Smooth muscle cell of the brain vasculature (primary cell): ENCODE measurements around the gene SIRT2.
A peak's percentile ranks its signal among the peaks of the same experiment; 100 is the strongest.

Experiments
- DNase-seq: peaks from one replicate; pipeline ENCODE4 v3.0.0-alpha.2; 2012; ENCODE audit warnings: low read depth, low spot score

The SIRT2 gene

DNA sequence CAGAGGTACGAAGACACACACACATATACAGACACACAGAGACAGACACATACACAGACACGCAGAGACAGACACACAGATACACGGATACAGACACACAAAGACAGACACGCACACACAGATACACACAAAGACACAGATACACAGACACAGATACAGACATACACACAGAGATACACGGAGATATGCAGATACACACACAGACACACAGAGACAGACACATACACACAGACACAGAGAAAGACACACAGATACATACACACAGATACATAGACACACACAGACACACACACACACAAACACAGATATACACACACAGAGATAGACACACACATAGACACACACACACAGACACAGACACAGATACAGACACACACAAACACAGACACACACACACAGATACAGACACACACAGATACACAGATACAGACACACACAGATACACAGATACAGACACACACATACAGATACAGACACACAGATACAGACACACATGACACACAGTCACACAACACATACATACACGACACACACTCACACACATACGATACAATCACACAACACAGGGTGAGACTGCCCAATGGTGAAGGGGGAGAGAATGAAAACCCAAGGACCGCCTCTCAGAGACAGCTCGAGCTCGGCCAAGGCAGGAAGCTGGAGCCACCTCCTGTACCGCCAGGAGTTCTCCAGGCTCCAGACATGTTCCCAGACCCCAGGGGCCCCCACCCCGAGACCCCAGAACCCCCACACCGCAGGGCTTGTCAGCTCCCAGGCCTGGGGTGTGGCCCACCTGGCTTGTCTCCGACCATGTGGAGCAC is 21.4 kb upstream of the SIRT2 start:
- no peak for DNase-seq

DNA sequence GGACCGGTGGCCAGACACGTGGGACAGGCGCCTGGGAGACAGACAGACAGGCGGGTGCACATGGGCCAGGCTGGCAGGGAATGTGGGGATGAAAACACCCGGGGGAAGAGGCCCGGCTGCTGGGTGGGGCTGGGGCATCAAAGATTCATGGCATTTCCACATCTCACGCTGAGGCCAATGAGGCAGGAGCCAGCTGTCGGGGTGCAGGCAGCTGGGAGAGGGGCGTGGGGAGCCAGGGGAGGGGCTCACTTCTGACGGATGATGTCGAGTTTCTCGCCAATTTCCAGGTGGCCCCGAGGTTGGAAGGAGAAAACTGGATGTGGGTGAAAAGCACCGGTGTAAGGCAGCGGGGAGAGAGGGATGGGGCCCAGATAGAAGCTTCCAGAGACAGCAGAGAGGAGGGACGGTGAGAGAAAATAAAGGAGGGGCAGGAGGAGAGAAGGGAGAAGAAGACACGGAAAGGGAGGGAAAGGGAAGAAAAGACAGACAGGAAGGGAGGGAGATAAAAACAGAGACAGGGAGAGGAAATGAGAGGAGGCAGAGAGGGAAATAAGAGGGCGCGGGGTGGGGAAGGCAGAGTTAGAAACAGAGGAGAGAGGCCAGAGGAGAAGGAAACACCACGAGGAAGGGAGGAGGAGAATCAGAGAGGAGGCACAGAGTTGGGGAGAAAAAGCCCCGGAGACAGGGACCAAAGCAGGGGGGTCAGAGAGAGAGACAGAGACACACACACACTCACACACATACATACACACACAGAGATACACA is 20.6 kb upstream of the SIRT2 start:
- DNase-seq: no peak

DNA sequence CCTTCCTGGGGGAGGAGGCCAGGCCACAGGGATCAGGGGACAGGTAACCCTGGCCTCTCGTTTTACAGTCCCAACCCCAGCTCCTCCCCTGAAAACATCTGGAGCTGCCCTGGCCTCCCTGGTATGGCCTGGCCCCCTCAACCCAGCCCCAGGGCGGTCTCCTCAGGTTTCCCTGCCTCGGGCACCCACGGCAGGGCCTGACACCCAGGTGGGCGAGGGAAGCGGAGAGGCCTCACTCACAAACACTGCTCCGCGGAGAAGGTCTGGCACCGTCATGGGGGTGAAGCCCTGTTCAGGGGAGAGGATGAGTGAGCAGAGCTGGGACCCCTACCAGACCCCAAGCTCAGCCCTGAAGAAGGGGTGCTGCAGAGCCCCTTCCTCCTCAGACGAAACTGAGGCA is 19.1 kb upstream of the SIRT2 start:
- no peak for DNase-seq

DNA sequence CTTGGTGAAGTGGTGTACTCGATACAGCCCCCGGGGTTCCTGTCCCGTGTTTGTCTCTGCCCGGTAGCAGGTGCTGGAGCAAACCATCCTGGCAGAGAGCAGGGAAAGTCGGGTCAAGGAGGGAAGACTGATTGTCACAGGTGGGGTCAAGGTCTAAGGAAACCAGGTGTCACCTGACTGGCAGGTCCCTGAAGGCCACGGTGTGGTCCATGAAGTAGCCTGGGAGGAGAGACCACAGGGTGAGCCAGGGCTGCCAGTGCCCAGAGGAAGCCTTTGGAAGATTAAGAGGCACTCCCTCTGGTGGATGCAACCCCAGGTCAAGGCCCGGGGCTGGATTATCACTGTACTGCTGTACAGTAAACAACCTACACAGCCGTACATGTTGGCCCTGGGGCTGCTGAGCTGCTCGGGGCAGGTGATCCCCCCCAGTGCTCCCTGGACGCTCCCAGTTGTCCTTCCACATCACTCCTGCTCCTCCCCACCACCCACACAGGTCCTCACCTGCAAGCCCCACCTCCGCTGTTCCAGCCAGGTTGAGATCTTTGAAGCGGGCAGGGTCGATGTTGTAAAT is 18.6 kb upstream of the SIRT2 start:
- DNase-seq: no peak

DNA sequence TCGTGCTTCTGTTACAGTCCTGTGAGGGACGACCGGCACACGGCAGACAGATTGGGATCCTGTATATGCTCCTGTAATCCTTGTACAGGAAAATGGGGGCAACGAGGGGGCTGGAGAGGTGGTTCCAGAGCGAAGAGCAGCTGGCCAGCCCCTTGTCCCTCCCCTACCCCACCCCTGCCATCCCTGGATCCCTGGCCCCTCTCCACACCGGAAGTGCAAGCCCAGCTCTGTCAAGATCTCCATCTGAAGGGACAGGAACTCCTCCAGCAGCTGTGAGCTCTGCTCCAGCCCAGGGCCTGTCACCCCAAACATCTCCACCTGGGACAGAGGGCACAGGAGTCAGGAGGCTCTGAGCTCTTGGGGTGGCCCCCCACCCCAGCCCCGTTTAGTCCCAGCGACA is 18.1 kb upstream of the SIRT2 start:
- no peak for DNase-seq

DNA sequence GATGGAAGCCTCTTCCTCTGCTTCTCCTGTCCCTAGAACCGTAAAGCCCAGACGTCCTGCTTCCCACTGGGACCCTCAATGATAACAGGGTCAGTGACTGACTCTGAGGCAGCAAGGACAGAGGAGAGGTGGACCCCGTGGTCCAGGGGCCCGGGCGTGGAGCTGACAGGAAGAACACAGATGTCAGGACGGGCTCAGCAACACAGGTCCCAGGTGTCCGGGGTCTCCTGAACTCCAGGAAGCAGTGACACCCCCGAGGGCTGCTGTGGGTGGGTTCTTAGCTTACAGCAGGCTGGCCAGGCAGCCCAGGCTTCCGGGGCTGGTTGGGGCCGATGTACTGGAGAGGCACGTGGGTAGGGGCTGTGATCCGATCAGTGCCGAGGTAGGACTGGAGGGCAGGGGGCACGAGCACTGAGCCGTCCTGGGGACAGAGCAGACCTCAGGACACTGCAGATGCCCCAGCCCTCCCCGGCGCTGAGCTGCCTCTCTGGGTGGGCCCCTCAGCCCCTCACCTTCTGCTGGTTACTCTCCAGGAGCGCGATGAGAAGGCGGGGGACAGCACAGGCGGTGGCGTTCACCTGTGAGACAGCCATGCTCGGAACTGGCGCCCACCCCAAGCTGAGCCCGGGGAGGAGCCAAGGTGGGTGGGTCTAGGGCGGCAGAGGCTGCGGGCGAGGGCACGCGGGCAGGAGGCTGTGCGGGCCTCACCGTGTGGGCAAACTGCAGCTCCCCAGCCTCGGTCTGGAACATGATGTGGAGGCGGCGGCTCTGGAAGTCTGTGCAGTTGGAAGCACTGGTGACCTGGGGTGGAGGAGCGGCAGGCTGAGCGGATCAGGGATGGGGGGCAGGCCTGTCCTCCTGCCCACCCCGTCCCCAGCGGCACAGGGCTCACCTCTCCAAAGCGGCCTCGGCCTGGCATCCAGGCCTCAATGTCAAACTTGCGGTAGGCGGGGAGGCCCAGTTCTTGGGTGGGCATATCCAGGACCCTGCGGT is 16.2 kb upstream of the SIRT2 start:
- no peak for DNase-seq

DNA sequence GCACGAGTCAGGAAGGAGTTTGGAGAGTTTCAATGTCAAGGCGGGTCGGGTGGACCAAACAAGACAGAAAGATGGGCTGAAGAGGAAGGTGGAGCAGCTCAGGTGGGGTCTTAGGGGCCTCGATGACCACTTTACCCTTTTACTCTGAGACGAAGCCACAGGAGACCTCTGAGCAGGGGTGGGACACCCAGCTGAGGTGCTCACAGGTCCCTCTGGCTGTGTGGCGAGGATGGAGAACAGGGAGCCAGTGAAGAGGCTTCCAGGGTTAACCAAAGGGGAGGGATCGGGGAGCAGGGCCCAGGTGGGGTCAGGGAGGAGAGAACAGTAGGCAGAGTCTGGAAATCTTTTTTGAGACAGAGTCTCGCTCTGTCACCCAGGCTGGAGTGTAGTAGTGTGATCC is 14.5 kb upstream of the SIRT2 start:
- no peak for DNase-seq

DNA sequence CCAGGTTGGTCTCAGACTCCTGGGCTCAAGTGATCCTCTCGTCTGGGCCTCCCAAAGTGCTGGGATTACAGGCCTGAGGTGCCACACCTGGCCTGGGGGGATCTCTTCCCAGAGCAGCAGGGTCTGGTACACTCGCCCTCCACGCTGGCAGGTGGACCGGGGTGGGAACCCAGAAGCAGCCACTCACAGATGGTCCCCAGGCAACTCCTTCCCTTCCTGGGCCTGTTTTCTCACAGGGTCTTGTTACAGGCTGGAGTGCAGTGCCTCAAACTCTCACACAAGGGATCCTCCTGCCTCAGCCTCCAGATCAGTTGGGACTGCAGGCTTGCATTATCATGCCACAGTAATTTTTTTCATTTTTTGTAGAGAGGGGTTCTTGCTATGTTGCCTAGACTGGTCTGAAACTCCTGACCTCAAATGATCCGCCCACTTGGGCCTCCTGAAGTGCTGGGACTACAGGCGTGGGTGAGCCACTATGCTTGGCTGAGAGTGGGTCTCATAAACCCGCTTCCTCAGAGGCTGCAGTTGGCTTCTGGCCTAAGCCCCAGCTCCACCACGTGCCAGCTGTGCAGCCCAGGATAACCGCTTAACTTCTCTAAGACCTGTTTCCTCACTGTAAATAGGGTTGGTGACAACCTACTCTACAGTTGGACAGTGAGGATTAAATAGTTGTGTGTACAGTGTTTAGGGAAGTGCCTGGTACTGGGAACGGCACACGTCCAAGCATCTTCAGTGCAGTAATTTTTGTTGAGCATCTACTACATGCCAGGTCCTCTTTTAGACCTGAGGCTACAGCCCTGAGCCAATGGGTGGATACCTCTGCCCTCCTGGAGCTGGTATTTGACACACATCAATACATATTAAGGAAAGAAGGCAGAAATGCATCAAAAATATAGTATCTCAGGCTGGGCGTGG is 13.4 kb upstream of the SIRT2 start:
- DNase-seq: no peak

DNA sequence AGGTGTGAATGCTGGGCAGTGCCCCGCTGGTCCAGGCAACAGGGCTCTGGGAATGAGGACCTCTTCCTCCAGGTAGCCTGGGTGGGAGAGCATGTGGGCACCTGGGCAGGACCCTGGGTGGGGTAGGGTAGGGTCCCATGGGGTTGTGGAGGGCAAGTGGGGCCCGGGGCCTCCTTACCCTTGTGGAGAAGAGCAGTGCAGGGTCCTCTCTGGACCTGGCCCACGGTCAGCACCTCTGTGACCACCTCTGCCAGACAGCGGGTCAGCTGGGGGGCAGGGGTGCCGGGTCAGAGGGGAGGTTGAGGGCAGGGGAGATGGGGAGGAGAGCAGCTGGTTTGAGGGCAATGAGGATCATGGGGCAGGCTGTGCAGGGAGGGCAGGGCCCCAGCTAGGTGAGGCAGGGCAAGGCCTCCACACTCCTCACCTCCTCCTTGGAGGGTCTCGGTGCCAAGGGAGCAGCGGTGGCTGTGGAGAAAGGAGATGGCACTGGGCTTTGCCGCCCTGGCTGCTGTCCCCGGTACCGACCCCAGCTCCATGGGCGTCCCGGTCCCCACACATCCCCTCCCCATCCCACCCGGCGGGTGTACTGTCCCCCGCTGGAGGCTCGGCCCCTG is 12.1 kb upstream of the SIRT2 start:
- DNase-seq: no peak

DNA sequence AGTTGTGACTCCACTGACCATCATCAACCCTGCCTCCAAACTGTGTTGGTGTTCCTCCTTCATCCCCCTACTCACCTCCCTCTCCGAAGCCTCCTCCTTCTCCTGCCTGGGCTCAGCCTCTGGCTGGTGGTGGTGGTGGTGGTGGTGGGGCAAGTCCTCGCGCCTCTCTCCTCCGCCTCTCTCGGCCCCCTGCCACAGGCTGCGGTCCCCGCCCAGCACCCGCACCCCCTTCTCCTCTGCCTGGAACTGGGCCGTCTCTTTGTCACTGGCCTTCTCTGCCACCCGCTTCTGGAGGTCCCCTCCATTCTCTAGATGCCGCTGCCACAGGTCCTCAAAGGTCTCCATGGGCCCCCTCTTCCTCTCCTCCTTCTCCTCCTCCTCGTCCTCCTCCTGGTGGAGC is 11.1 kb upstream of the SIRT2 start:
- DNase-seq: no peak

DNA sequence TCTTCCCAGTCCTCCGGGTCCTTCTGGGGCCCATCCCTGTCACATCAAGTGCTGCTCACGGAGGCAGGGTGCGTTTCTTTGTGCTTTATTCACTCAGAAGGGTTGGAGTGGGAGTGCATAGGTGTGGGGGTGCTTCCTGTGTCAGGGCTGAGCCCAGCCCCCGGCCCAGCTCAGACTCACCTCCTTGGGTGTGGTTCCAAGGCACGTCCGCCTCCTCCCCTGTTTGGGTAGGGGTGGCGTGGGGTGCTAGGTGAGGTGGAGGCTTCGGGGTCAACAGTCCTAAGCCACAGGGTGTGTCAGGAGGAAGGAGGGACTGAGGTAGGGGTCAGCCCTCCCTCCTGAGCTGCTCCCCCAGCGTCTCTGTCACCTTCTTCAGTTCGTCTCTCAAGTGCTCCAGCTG is 9.5 kb upstream of the SIRT2 start:
- no peak for DNase-seq

DNA sequence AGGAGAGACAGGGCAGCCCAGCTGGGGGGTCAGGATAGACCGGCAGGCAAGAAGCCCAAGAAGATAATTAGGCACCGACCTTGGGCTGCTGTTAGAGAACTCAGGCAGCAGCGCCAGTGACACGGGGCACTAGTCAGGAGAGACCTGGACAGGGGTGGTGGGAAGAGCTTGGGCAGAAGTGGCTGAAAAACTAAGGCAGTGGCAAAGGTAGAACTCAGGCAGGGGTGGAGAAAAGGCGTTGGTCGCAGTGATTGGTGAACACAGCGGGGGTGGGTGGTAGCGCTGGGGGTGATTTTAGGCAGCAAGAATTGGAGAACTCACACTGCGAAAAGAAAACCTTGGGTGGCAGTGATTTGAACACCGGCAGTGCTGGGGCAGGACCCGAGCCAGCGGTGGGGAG is 8.3 kb upstream of the SIRT2 start:
- no peak for DNase-seq

DNA sequence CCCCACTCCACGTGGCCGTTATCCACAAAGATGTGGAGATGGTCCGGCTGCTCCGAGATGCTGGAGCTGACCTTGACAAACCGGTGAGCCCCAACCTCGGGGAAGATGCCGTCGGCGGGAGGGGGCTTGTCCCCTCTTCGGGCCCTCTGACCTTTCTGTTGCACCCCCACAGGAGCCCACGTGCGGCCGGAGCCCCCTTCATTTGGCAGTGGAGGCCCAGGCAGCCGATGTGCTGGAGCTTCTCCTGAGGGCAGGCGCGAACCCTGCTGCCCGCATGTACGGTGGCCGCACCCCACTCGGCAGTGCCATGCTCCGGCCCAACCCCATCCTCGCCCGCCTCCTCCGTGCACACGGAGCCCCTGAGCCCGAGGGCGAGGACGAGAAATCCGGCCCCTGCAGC is 7.8 kb upstream of the SIRT2 start:
- DNase-seq: no peak

DNA sequence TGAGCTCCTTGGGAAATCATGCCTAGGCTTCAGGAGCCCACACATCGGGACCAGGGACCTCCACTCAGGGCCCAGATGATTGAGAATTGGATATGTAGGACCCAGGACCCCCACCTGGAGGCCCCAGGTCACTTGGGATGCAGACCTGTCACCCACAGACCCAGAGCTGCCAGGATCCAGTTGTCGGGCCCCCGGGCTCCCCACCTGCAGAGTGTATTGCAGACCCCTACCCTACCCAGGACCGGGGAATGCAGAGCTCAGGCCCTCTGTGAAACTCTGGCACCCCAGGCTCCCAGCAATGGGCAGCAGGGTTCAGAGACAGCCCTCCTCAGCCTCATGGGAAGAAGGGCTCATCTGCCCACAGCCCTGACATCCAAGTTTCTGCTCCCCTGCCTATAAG is 6.2 kb upstream of the SIRT2 start:
- DNase-seq: no peak

DNA sequence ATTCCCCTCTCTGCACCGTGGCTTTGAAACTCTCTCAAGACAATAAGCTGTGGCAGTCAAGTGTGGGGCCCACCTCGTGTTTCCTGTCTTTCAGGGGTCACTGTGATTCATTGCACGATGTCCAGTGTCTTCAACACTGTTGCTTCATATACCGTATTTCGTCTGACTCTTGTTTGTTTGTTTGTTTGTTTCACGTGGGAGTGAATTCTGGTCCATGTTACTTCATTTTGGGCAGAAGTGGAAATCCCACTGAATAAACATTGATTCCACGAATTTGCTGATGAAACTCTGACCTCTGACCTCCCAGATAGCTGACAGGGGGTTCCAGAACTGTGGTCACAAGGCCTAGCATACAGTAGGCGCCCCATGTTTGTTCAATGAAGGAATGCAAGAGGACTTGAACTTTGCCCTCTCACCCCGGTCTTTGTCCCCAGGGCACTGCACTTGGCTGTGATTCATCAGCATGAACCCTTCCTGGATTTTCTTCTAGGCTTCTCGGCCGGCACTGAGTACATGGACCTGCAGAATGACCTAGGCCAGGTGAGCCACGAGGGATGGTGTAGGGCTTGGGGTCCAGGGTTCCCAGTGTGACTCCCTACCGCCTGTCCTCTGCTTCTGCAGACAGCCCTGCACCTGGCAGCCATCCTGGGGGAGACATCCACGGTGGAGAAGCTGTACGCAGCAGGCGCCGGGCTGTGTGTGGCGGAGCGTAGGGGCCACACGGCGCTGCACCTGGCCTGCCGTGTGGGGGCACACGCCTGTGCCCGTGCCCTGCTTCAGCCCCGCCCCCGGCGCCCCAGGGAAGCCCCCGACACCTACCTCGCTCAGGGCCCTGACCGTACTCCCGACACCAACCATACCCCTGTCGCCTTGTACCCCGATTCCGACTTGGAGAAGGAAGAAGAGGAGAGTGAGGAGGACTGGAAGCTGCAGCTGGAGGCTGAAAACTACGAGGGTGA is 5.4 kb upstream of the SIRT2 start:
- no peak for DNase-seq

DNA sequence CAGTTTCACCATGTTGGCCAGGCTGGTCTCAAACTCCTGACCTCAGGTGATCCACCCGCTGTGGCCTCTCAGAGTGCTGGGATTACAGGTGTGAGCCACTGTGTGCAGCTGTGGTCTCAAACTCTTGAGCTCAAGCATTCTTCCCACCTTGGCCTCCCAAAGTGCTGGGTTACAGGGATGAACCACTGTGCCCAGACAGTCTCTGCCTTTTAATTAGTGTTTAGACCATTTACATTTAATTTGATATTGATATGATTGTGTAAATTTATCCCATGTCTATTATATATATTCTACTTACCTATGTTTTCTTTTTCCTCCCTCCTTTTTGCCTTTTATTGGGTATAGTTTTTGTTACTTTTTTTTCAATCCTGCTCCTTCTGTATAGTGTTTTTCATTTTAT is 2.3 kb upstream of the SIRT2 start:
- no peak for DNase-seq

DNA sequence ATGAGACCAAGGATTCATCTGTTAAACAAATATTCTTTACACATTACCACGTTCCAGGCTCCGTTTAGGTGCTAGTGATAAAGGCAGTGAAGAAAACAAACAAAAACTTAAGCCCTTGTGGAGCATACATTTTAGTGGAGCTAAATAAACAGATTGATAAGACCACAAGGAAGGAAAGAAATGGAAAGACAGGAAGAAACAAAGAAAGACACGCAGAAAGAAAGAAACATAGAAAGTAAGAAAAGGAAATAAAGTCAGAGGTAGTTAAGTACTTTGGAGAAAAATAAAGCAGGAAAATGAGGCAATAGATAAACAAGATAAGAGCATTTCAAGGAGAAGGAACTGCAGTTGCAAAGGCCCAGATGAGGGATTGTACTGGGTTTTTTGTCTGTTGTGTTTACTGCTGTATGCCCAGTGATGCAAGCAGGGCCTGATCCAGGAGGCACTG is 1.3 kb upstream of the SIRT2 start:
- no peak for DNase-seq

DNA sequence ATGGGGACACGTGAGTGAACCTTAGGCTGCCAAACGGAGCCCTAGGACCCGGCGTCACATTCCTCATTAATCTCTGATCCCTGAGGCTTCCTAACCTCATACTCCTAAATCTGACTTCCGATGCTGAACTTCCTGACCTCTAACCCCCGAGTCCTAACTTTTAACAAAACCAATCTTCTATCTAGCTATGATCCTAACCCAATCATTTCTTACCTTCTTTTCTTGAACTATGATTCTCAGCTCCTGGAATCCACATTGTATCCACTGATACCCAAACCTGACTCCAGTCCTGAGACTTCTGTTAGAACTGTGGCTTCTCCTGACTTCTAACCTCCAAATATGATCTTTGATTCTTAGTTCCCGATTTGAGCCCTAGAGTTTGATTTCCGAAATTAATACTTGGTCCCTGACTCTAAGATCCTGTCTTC is 798 bp upstream of the SIRT2 start:
- DNase-seq: peak; percentile 10
